ENCODE results near the gene KRTAP5-7. TPM values are rescaled to one million over a fixed set of nuclear protein-coding genes. Genes with fewer than 3 reads are reported as not detected.
A peak's percentile ranks its signal among the peaks of the same experiment; 100 is the strongest.

Gene KRTAP5-7
- total RNA-seq, 1 donor = 0.09 TPM

DNA sequence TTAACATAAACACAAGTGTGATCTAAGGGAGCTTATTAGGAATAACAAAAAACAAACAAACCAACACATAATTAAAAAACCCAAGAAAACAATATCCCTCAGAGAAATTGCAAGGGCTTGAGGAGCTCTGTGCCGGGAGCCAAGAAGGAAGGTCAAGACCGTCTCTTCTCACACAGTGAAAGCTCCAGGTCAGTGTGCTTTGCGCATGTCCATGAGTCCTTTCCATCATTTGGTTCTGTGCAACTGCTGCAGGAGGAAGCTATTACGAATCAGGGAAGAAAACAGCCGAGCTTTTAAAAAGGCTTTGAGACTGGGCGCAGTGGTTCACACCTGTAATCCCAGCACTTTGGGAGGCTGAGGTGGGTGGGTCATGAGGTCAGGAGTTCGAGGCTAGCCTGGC, 15.3 kb downstream of the KRTAP5-7 start:
- TF ChIP-seq, protein P1, sequence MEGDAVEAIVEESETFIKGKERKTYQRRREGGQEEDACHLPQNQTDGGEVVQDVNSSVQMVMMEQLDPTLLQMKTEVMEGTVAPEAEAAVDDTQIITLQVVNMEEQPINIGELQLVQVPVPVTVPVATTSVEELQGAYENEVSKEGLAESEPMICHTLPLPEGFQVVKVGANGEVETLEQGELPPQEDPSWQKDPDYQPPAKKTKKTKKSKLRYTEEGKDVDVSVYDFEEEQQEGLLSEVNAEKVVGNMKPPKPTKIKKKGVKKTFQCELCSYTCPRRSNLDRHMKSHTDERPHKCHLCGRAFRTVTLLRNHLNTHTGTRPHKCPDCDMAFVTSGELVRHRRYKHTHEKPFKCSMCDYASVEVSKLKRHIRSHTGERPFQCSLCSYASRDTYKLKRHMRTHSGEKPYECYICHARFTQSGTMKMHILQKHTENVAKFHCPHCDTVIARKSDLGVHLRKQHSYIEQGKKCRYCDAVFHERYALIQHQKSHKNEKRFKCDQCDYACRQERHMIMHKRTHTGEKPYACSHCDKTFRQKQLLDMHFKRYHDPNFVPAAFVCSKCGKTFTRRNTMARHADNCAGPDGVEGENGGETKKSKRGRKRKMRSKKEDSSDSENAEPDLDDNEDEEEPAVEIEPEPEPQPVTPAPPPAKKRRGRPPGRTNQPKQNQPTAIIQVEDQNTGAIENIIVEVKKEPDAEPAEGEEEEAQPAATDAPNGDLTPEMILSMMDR (IDR thresholded peaks at IDR 0.05; ENCODE audit: insufficient read depth, low read length) = no peak
- DNase-seq (ENCODE audit: low read depth) = no peak
- no peak overlapping the region for H3K4me3 ChIP-seq (ENCODE audit: low read depth, low read length)

DNA sequence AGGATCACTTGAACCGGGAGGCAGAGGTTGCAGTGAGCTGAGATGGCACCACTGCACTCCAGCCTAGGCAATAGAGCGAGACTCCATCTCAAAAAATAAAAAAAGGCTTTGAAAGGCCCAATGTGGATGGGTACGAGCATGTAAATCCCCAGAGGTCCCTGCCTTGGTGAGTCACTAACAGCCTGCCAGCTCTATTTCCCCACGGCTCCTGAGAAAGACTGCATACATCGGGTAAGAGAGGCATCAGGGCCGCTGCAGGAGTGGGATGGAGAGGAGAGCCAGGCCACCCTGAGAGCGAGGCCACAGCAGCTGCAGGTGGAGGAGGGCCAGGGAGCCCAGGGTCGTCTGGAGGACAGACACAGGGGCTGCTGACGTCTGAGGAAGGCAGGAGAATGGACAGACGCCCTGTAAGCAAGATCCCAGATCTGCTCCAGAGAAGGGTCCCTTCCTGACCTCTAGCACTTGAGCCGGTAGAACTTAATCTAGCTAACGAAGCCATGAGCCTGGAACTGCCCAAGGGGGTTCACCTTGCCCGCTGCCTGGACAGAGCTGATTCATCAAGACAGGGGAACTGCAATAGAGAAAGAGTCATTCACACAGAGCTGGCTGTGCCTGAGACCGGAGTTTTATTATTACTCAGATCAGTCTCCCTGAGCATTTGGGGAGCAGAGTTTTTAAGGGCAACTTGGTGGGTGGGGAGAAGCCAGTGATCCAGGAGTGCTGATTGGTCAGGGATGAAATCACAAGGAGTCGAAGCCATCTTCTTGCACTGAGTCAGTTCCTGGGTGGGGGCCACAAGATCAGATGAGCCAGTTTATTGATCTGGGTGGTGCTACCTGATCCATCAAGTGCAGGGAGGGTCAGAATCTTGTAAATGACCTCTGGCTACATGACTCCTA, 16.1 kb downstream of the KRTAP5-7 start:
- DNase-seq (ENCODE audit: low read depth) = peak; percentile 3
- TF ChIP-seq, protein P1 (IDR thresholded peaks at IDR 0.05; ENCODE audit: insufficient read depth, low read length) = no peak
- H3K4me3 ChIP-seq (ENCODE audit: low read depth, low read length) = no peak overlapping the region

DNA sequence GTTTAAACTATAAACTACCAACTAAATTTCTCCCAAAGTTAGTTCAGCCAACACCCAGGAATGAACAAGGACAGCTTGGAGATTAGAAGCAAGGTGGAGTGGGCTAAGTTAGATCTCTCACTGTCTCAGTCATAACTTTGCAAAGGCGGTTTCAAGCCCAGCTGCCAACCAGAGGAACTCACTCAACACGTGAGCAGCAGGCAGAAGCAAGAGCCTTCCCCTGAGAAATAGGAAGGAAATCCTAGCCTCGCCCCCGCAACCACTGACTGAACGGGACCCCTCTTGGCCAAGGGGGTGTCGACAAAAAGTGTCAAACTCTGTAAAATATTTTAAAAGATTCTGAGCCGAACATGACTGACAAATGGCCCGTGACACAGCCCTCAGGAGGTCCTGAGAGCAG, 16.8 kb downstream of the KRTAP5-7 start:
- TF ChIP-seq, protein P1 (IDR thresholded peaks at IDR 0.05; ENCODE audit: insufficient read depth, low read length) = no peak
- H3K4me3 ChIP-seq (ENCODE audit: low read depth, low read length) = no peak overlapping the region

DNA sequence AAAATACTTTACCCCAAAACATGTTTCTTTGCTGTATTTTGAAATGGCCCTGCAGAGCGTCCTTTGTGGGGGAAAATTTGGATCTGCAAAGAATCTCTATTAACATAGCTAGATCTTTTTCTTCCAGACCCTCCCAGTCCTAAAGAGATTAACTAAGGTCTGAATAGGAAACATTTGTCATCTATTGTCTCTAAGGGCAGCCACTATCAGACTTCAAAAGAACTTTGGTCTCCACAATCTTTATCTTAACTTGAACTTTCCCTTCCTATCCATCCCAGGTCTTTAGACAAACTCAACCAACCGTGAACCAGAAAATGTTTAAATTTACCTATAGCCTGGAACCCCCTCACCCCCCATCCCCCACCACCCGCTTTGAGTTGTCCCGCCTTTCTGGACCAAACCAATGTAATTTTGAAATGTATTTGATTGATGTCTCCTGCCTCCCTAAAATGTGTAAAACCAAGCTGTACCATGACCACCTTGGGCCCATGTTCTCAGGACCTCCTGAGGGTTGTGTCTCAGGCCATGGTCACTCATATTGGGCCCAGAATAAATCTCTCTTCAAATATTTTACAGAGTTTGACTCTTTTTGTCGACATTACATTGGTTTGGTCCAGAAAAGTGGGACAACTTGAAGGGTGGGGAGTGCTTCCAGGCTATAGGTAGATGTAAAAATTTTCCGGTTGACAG, 17.6 kb downstream of the KRTAP5-7 start:
- TF ChIP-seq, protein P1 (IDR thresholded peaks at IDR 0.05; ENCODE audit: insufficient read depth, low read length) = no peak
- DNase-seq (ENCODE audit: low read depth) = no peak
- H3K4me3 ChIP-seq (ENCODE audit: low read depth, low read length) = no peak overlapping the region

More for the DNA sequence above, 16.8 kb downstream of the KRTAP5-7 start:
- no peak for DNase-seq (ENCODE audit: low read depth)

DNA sequence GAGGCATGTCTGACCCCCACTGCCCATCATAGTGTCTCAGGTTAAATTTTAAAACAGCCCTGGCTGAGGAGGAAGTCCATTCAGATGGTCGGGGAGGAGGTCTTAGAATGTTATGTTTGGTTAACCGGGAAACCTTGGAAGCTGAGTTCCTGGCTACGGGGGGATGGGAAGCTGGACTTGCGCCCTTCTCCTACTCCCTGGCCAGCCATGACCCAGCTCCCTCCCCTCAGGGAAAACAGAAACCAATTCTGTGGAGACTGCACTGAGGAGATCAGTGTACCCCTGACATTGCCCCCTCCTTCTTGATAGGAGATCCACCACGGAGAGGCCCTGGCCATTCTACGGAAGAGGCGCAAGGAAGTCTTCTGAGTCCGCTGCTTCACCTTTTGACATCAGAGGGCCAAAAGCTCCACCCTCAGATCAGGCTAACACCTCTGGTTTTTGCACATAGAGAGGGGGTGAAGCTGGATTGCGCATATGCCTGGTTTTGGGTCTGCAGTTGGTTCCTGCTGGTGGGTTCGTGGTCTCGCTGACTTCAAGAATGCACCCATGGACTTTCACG, 18.4 kb downstream of the KRTAP5-7 start:
- DNase-seq (ENCODE audit: low read depth) = no peak
- no peak overlapping the region for H3K4me3 ChIP-seq (ENCODE audit: low read depth, low read length)
- TF ChIP-seq, protein P1 (IDR thresholded peaks at IDR 0.05; ENCODE audit: insufficient read depth, low read length) = no peak

DNA sequence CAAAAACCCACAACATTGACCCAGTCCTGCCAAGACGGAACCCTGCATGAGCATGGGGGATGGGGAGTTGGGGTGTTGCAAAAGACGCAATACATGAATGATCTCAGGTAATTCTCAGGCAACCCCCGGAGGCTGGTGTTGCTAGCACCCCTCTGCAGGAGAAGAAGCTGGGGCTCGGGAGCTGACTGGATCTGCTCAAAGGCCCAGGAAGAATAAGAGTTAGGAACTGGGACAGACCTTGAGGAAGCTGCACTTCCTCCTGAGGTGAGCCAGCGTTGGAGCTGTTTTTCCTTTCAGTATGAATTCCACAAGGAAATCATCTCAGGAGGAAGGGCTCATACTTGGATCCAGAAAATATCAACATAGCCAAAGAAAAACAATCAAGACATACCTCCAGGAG, 21.1 kb downstream of the KRTAP5-7 start, which contains the start of gene KRTAP5-9:
KRTAP5-9 (plus strand) TSS at position 301 of the 400 bp plus-strand sequence. CDS start 238 bp downstream, outside the sequence.
- no peak within 1 kb of the TSS for H3K4me3 ChIP-seq (ENCODE audit: low read depth, low read length)
- no peak for DNase-seq (ENCODE audit: low read depth)
- TF ChIP-seq, protein P1 (IDR thresholded peaks at IDR 0.05; ENCODE audit: insufficient read depth, low read length) = no peak

All from fibroblast of the aortic adventitia (primary cell).